ENCODE results near the gene RFPL1. TPM values are rescaled to one million over a fixed set of nuclear protein-coding genes. Genes with fewer than 3 reads are reported as not detected.
A peak's percentile ranks its signal among the peaks of the same experiment; 100 is the strongest.

RFPL1 gene
- total RNA-seq, 2 experiments from 2014 or later, result not detected

- H3K27ac Mint-ChIP-seq, result no peak overlapping the region
- ChIA-PET CTCF (no interaction called here), POLR2A (no interaction called here)
- H3K9me3 Mint-ChIP-seq, result no peaks in the 10 kb centered on the region
- DNase-seq, result no peak
- peaks cover 4% of the 10 kb centered on the region for H3K36me3 Mint-ChIP-seq (ENCODE audit: low read depth)
- peaks cover 30% of the 10 kb centered on the region for H3K27me3 Mint-ChIP-seq
- H3K4me3 Mint-ChIP-seq, result no peak overlapping the region
- peaks cover 10% of the 10 kb centered on the region for H3K4me1 Mint-ChIP-seq
These were observed 37.2 kb downstream of the RFPL1 start for GRCh38 chr22:29475550-29475949.

GRCh38 chr22:29476116-29476515, 37.7 kb downstream of the RFPL1 start:
- Mint-ChIP-seq H3K27ac (no peak overlapping the region), H3K36me3 (ENCODE audit: low read depth) (peaks cover 4% of the 10 kb centered on the region), H3K4me1 (peaks cover 10% of the 10 kb centered on the region), H3K9me3 (no peaks in the 10 kb centered on the region), H3K4me3 (no peak overlapping the region), H3K27me3 (peaks cover 29% of the 10 kb centered on the region)
- ChIA-PET POLR2A (no interaction called here), CTCF (no interaction called here)
- no peak for DNase-seq

- peaks cover 4% of the 10 kb centered on the region for H3K9me3 Mint-ChIP-seq
- ChIA-PET CTCF (no interaction called here), POLR2A (no interaction called here)
- H3K4me3 Mint-ChIP-seq, result no peak overlapping the region
- peaks cover 38% of the 10 kb centered on the region for H3K27me3 Mint-ChIP-seq
- no peak overlapping the region for H3K27ac Mint-ChIP-seq
- peaks cover 18% of the 10 kb centered on the region for H3K4me1 Mint-ChIP-seq
- peaks cover 10% of the 10 kb centered on the region for H3K36me3 Mint-ChIP-seq (ENCODE audit: low read depth)
- DNase-seq, result no peak
These were observed 39.4 kb downstream of the RFPL1 start for GRCh38 chr22:29477723-29478318.

- CTCF ChIA-PET, result no interaction called here
- H3K27me3 Mint-ChIP-seq, result peaks cover 38% of the 10 kb centered on the region
- H3K36me3 Mint-ChIP-seq (ENCODE audit: low read depth), result peaks cover 10% of the 10 kb centered on the region
These were observed 40.2 kb downstream of the RFPL1 start for GRCh38 chr22:29478326-29479276.

GRCh38 chr22:29479417-29480261, 41.3 kb downstream of the RFPL1 start, which contains the start of gene NEFH:
NEFH (plus strand) TSS chr22:29480218; CDS start chr22:29480263, 45 bp downstream.
- Mint-ChIP-seq H3K4me1 (peaks cover 18% of the 10 kb centered on the region), H3K4me3 (peak within 1 kb of the TSS; percentile 65), H3K36me3 (ENCODE audit: low read depth) (peaks cover 10% of the 10 kb centered on the region), H3K9me3 (peaks cover 4% of the 10 kb centered on the region), H3K27me3 (peaks cover 38% of the 10 kb centered on the region), H3K27ac (no peak within 1 kb of the TSS)
- CTCF ChIA-PET, result no interaction called here
- no peak for DNase-seq
- POLR2A ChIA-PET, result no interaction called here

More at GRCh38 chr22:29478326-29479276, 40.2 kb downstream of the RFPL1 start:
- DNase-seq, result peak; percentile 29
- Mint-ChIP-seq H3K4me3 (no peak overlapping the region), H3K27ac (no peak overlapping the region), H3K9me3 (peaks cover 4% of the 10 kb centered on the region), H3K4me1 (peaks cover 18% of the 10 kb centered on the region)
- POLR2A ChIA-PET, result no interaction called here

GRCh38 chr22:29480262-29480511, 41.8 kb downstream of the RFPL1 start:
- ChIA-PET CTCF (interaction anchor here (0.6 kb wide), 1 partner anchor 288 kb away, joined by 3 read pairs; no protein-coding TSS in a partner anchor), POLR2A (no interaction called here)
- Mint-ChIP-seq H3K9me3 (peaks cover 4% of the 10 kb centered on the region), H3K27me3 (peaks cover 38% of the 10 kb centered on the region), H3K4me1 (peaks cover 18% of the 10 kb centered on the region), H3K27ac (no peak overlapping the region), H3K4me3 (no peak overlapping the region), H3K36me3 (ENCODE audit: low read depth) (peaks cover 10% of the 10 kb centered on the region)
- no peak for DNase-seq

- DNase-seq, result peak; percentile 64
- peaks cover 18% of the 10 kb centered on the region for H3K4me1 Mint-ChIP-seq
- H3K36me3 Mint-ChIP-seq (ENCODE audit: low read depth), result peaks cover 10% of the 10 kb centered on the region
- POLR2A ChIA-PET, result interaction anchor here (0.6 kb wide), 1 partner anchor 528 kb away, joined by 4 read pairs; no protein-coding TSS in a partner anchor
- peak overlapping the region; percentile 65 for H3K4me3 Mint-ChIP-seq
- H3K9me3 Mint-ChIP-seq, result peaks cover 4% of the 10 kb centered on the region
- H3K27ac Mint-ChIP-seq, result no peak overlapping the region
- CTCF ChIA-PET, result interaction anchor here (0.6 kb wide), 1 partner anchor 288 kb away, joined by 3 read pairs; no protein-coding TSS in a partner anchor
- H3K27me3 Mint-ChIP-seq, result peaks cover 38% of the 10 kb centered on the region
These were observed 42.3 kb downstream of the RFPL1 start for GRCh38 chr22:29480512-29481264.

- Mint-ChIP-seq H3K27me3 (peaks cover 38% of the 10 kb centered on the region), H3K4me3 (peak overlapping the region; percentile 65), H3K9me3 (peaks cover 4% of the 10 kb centered on the region), H3K27ac (no peak overlapping the region), H3K4me1 (peaks cover 18% of the 10 kb centered on the region), H3K36me3 (ENCODE audit: low read depth) (peaks cover 10% of the 10 kb centered on the region)
- ChIA-PET POLR2A (interaction anchor here (1.1 kb wide), 1 partner anchor 8 kb away, joined by 3 read pairs; no protein-coding TSS in a partner anchor), CTCF (interaction anchor here (2.1 kb wide), 1 partner anchor 10 kb away, joined by 9 read pairs; no protein-coding TSS in a partner anchor)
- DNase-seq, result no peak
These were observed 43.0 kb downstream of the RFPL1 start for GRCh38 chr22:29481265-29482000.

- peaks cover 35% of the 10 kb centered on the region for H3K27me3 Mint-ChIP-seq
- H3K4me3 Mint-ChIP-seq, result no peak overlapping the region
- H3K4me1 Mint-ChIP-seq, result peaks cover 18% of the 10 kb centered on the region
- CTCF ChIA-PET, result interaction anchor here (2.1 kb wide), 1 partner anchor 11 kb away, joined by 9 read pairs; no protein-coding TSS in a partner anchor
- no peak overlapping the region for H3K27ac Mint-ChIP-seq
- peaks cover 4% of the 10 kb centered on the region for H3K9me3 Mint-ChIP-seq
- H3K36me3 Mint-ChIP-seq (ENCODE audit: low read depth), result peaks cover 10% of the 10 kb centered on the region
- DNase-seq, result no peak
- POLR2A ChIA-PET, result interaction anchor here (1.1 kb wide), 1 partner anchor 9 kb away, joined by 3 read pairs; no protein-coding TSS in a partner anchor
These were observed 43.9 kb downstream of the RFPL1 start for GRCh38 chr22:29482253-29482652.

- H3K4me1 Mint-ChIP-seq, result peaks cover 18% of the 10 kb centered on the region
- CTCF ChIA-PET, result interaction anchor here (0.7 to 2.1 kb wide), 2 partner anchors 11 to 713 kb away, joined by 3 to 9 read pairs; no protein-coding TSS in a partner anchor
- no peak for DNase-seq
- POLR2A ChIA-PET, result interaction anchor here (0.6 to 1.1 kb wide), 2 partner anchors 9 to 1810 kb away, joined by 3 read pairs; partner anchors contain the start of gene PIK3IP1
- H3K36me3 Mint-ChIP-seq (ENCODE audit: low read depth), result peaks cover 10% of the 10 kb centered on the region
- no peak overlapping the region for H3K4me3 Mint-ChIP-seq
- no peak overlapping the region for H3K27ac Mint-ChIP-seq
- peaks cover 4% of the 10 kb centered on the region for H3K9me3 Mint-ChIP-seq
- H3K27me3 Mint-ChIP-seq, result peaks cover 33% of the 10 kb centered on the region
These were observed 44.3 kb downstream of the RFPL1 start for GRCh38 chr22:29482726-29483125.

GRCh38 chr22:29483254-29483653, 44.9 kb downstream of the RFPL1 start:
- POLR2A ChIA-PET, result interaction anchor here (0.6 kb wide), 1 partner anchor 1809 kb away, joined by 3 read pairs; the partner anchor contains the start of gene PIK3IP1
- peaks cover 10% of the 10 kb centered on the region for H3K36me3 Mint-ChIP-seq (ENCODE audit: low read depth)
- H3K9me3 Mint-ChIP-seq, result peaks cover 4% of the 10 kb centered on the region
- H3K4me1 Mint-ChIP-seq, result peaks cover 18% of the 10 kb centered on the region
- CTCF ChIA-PET, result interaction anchor here (0.7 to 2.1 kb wide), 2 partner anchors 12 to 712 kb away, joined by 3 to 9 read pairs; no protein-coding TSS in a partner anchor
- peaks cover 27% of the 10 kb centered on the region for H3K27me3 Mint-ChIP-seq
- no peak for DNase-seq
- H3K27ac Mint-ChIP-seq, result no peak overlapping the region
- H3K4me3 Mint-ChIP-seq, result no peak overlapping the region
